ENCODE data around the gene DIRAS3. TPM values are rescaled to one million over a fixed set of nuclear protein-coding genes. Genes with fewer than 3 reads are reported as not detected.
"Not testable (repeated sequence)": the region's sequence is repeated elsewhere in the genome, so short reads cannot be mapped to it uniquely, and the experiment has no call there.

Gene DIRAS3
- total and polyA plus RNA-seq, 12 donors = 7.6 to 34.7 (median 18.9) TPM

DNA sequence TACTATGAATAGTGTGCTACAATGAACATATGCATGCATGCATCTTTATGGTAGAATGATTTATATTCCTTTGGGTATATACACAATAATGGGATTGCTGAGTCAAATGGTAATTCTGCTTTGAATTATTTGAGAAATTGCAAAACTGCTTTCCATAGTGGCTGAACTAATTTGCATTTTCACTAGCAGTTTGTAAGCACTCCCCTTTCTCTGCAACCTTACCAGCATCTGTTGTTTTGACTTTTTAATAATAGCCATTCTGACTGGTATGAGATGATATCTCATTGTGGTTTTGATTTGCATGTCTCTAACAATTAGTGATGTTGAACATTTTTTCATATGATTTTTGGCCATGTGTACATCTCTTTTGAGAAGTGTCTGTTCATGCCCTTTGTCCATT, 24.0 kb upstream of the DIRAS3 start:
- intact Hi-C loops (cut with DNase I) = no loop called here
- TF ChIP-seq POLR2A (IDR thresholded peaks at IDR 0.05) = no peak
- TF ChIP-seq, protein P1, sequence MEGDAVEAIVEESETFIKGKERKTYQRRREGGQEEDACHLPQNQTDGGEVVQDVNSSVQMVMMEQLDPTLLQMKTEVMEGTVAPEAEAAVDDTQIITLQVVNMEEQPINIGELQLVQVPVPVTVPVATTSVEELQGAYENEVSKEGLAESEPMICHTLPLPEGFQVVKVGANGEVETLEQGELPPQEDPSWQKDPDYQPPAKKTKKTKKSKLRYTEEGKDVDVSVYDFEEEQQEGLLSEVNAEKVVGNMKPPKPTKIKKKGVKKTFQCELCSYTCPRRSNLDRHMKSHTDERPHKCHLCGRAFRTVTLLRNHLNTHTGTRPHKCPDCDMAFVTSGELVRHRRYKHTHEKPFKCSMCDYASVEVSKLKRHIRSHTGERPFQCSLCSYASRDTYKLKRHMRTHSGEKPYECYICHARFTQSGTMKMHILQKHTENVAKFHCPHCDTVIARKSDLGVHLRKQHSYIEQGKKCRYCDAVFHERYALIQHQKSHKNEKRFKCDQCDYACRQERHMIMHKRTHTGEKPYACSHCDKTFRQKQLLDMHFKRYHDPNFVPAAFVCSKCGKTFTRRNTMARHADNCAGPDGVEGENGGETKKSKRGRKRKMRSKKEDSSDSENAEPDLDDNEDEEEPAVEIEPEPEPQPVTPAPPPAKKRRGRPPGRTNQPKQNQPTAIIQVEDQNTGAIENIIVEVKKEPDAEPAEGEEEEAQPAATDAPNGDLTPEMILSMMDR (IDR thresholded peaks at IDR 0.05) = no peak

DNA sequence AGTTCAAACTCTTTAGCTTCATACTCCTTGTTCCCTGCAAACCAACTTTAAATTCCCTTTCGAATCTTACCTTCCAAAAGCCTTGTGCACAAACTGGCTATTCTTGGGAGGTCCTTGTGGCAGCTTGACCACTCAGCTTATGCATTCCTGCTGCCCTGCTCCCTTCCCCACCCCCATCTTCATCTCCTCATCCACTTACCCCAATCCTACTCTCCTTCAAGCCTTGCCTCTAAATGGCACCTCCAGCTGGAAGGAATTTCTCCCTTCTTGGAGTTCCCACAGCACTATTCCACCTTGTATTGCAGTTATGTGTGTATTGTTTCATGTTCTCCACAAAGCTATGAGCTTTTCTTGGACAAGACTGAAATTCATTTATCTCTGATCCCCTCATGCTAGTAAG, 15.3 kb upstream of the DIRAS3 start:
- Histone ChIP-seq H3K9me3 (replicated peaks in 1 of 3) (no peaks in the 10 kb centered on the region), H3K4me3 (no peak overlapping the region), H3K36me3 (replicated peaks in 1 of 2) (no peaks in the 10 kb centered on the region), H3K27me3 (no peaks in the 10 kb centered on the region), H3K4me1 (replicated peaks in 1 of 2) (no peaks in the 10 kb centered on the region), H3K27ac (no peak overlapping the region)
- no peak for DNase-seq
- TF ChIP-seq, protein P1 (IDR thresholded peaks at IDR 0.05) = no peak
- TF ChIP-seq POLR2A (IDR thresholded peaks at IDR 0.05) = no peak
- intact Hi-C loops (cut with DNase I) = no loop called here
- 78 to 97% (median 89%) methylated on average over 1 of the region's 1 CpG for WGBS, 4 donors

More for the DNA sequence above, 24.0 kb upstream of the DIRAS3 start:
- no peaks in the 10 kb centered on the region for H3K9me3 ChIP-seq (replicated peaks in 1 of 3)
- no peaks in the 10 kb centered on the region for H3K27me3 ChIP-seq
- peaks cover 0 to 4% of the 10 kb centered on the region in 2 donors for H3K4me1 ChIP-seq (replicated peaks in 1 of 2)
- H3K4me3 ChIP-seq = no peak overlapping the region
- H3K36me3 ChIP-seq (replicated peaks in 1 of 2) = no peaks in the 10 kb centered on the region
- DNase-seq = no peak
- H3K27ac ChIP-seq = no peak overlapping the region

DNA sequence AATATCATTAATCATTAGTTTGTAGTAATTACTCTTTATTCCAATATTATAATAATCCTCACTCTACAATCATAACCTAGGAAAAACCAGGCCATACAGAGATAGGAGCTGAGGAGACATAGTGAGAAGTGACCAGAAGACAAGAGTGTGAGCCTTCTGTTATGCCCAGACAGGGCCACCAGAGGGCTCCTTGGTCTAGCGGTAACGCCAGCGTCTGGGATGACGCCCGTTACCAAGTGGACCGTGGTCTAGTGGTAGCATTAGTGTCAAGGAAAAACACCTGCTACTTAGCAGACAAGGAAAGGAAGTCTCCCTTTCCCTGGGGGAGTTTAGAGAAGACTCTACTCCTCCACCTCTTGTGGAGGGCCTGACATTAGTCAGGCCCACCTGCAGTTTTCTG, 7.6 kb upstream of the DIRAS3 start:
- H3K9me3 ChIP-seq (replicated peaks in 1 of 3); H3K36me3 ChIP-seq (replicated peaks in 1 of 2); intact Hi-C loops (cut with DNase I); H3K4me1 ChIP-seq (replicated peaks in 1 of 2); H3K4me3 ChIP-seq; DNase-seq; H3K27ac ChIP-seq; H3K27me3 ChIP-seq: not testable (repeated sequence)
- WGBS, 4 donors = 81 to 98% (median 96%) methylated on average over 6 of the region's 6 CpGs
- TF ChIP-seq, protein P1 (IDR thresholded peaks at IDR 0.05) = peak in 1 of 6 experiments; percentile 5

DNA sequence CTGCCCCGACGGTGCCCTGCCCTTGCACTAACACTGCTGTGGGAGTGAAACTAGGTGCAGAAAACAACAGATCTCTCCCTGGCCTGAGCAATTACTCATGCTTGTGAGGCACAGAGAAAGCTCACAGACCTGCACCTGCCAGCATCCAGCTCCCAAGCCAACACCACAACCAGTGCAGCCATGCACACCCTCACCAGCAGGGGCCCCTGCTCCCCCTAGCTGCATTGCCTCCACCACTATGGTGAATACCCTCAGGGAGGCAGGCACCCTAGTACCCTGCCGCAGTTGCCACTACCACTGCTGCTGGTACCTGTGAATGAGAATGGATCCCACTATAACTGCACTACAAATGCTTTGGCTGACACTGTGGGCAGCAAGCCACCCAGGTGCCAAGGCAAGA, 7.1 kb upstream of the DIRAS3 start:
- Histone ChIP-seq H3K4me3 (no peak overlapping the region), H3K36me3 (replicated peaks in 1 of 2) (no peaks in the 10 kb centered on the region), H3K9me3 (replicated peaks in 1 of 3) (no peaks in the 10 kb centered on the region), H3K4me1 (replicated peaks in 1 of 2) (no peaks in the 10 kb centered on the region), H3K27me3 (no peaks in the 10 kb centered on the region), H3K27ac (no peak overlapping the region)
- intact Hi-C loops (cut with DNase I) = no loop called here
- 79 to 100% (median 93%) methylated on average over 3 of the region's 3 CpGs for WGBS, 4 donors
- no peak for TF ChIP-seq POLR2A (IDR thresholded peaks at IDR 0.05)
- TF ChIP-seq, protein P1 (IDR thresholded peaks at IDR 0.05) = no peak
- DNase-seq = no peak

All from adrenal gland (tissue), 12 donors.